SK-N-SH treated with all-trans-retinoic acid at 6 μM for 48 hours (cell line): Measurements from ENCODE around the gene PRKG1.

Source experiments
- ATAC-seq: fragments of 200-7000 bp; cut with Tn5 transposase; 3 replicates; pipeline ENCODE4 v1.9.1; 2020; ENCODE audit warnings: mild to moderate bottlenecking, moderate library complexity
- ARNTL ChIP-seq: fragments of 450-650 bp; formaldehyde crosslinking; IDR thresholded peaks from 2 replicates; pipeline ENCODE4 v1.5.0; 2020; ENCODE audit warnings: low read depth, mild to moderate bottlenecking, moderate library complexity, borderline replicate concordance
- BACH2 ChIP-seq: fragments of 250-450 bp; sonication (Bioruptor Pico); IDR thresholded peaks from 2 replicates; pipeline ENCODE4 v1.9.0; 2021; ENCODE audit warnings: mild to moderate bottlenecking, borderline replicate concordance
- CSDC2 ChIP-seq: fragments of 250-450 bp; sonication (Bioruptor Pico); IDR thresholded peaks from 2 replicates; pipeline ENCODE4 v1.5.0; 2020; ENCODE audit warnings: mild to moderate bottlenecking, moderate library complexity
- ESRRG ChIP-seq: fragments of 250-450 bp; sonication (Bioruptor Pico); IDR thresholded peaks from 2 replicates; pipeline ENCODE4 v1.6.1; 2021; ENCODE audit warnings: mild to moderate bottlenecking
- GLIS3 ChIP-seq: fragments of 250-450 bp; sonication (Bioruptor Pico); IDR thresholded peaks from 2 replicates; pipeline ENCODE4 v1.5.0; 2020; ENCODE audit warnings: mild to moderate bottlenecking, moderate library complexity
- ISL1 ChIP-seq: fragments of 250-450 bp; sonication (Bioruptor Pico); IDR thresholded peaks from 2 replicates; pipeline ENCODE4 v2.1.2; 2022; ENCODE audit warnings: mild to moderate bottlenecking, moderate library complexity
- OSR1 ChIP-seq: fragments of 250-450 bp; sonication (Bioruptor Pico); IDR thresholded peaks from 2 replicates; pipeline ENCODE4 v1.8.0; 2022; ENCODE audit warnings: moderate library complexity, mild to moderate bottlenecking, inconsistent platforms
- PPARA ChIP-seq: fragments of 250-450 bp; sonication (Bioruptor Pico); IDR thresholded peaks from 2 replicates; pipeline ENCODE4 v1.5.0; 2020; ENCODE audit warnings: mild to moderate bottlenecking, borderline replicate concordance
- RARB ChIP-seq: fragments of 250-450 bp; sonication (Bioruptor Pico); IDR thresholded peaks from 2 replicates; pipeline ENCODE4 v1.8.0; 2021; ENCODE audit warnings: mild to moderate bottlenecking, moderate library complexity
- SNAI2 ChIP-seq: fragments of 250-450 bp; sonication (Bioruptor Pico); IDR thresholded peaks from 2 replicates; pipeline ENCODE4 v1.5.0; 2020; ENCODE audit warnings: mild to moderate bottlenecking, moderate library complexity
- TCF4 ChIP-seq: fragments of 250-450 bp; sonication (Bioruptor Pico); IDR thresholded peaks from 2 replicates; pipeline ENCODE4 v1.8.0; 2021; ENCODE audit warnings: mild to moderate bottlenecking, moderate library complexity, borderline replicate concordance
- ZC3H10 ChIP-seq: fragments of 250-450 bp; sonication (Bioruptor Pico); IDR thresholded peaks from 2 replicates; pipeline ENCODE4 v1.5.1; 2021; ENCODE audit warnings: mild to moderate bottlenecking, moderate library complexity
- ZFP3 ChIP-seq: fragments of 250-450 bp; sonication (Bioruptor Pico); IDR thresholded peaks from 2 replicates; pipeline ENCODE4 v1.5.0; 2020; ENCODE audit warnings: mild to moderate bottlenecking, moderate library complexity
- ZFP30 ChIP-seq: fragments of 450-650 bp; formaldehyde crosslinking; IDR thresholded peaks from 2 replicates; pipeline ENCODE4 v1.5.0; 2022; ENCODE audit warnings: mild to moderate bottlenecking, moderate library complexity
- ZNF565 ChIP-seq: fragments of 450-650 bp; formaldehyde crosslinking; conservative IDR thresholded peaks from 2 replicates; pipeline ENCODE4 v1.5.0; 2020; ENCODE audit warnings: low read depth, mild to moderate bottlenecking, moderate library complexity
- ZNF70 ChIP-seq: fragments of 450-650 bp; formaldehyde crosslinking; IDR thresholded peaks from 2 replicates; pipeline ENCODE4 v1.5.0; 2020; ENCODE audit warnings: mild to moderate bottlenecking, moderate library complexity
- ZNF8 ChIP-seq: fragments of 450-650 bp; formaldehyde crosslinking; IDR thresholded peaks from 2 replicates; pipeline ENCODE4 v1.5.0; 2020; ENCODE audit warnings: mild to moderate bottlenecking, moderate library complexity
- TF ChIP-seq, protein P1 (sequence below): fragments of 250-450 bp; sonication (Bioruptor Pico); IDR thresholded peaks from 2 replicates; pipeline ENCODE4 v1.8.0; 2021; ENCODE audit warnings: low read depth, mild to moderate bottlenecking, moderate library complexity, borderline replicate concordance
- TF ChIP-seq, protein P2 (sequence below): fragments of 250-450 bp; sonication (Bioruptor Pico); IDR thresholded peaks from 2 replicates; pipeline ENCODE4 v1.5.1; 2021; ENCODE audit warnings: mild to moderate bottlenecking, moderate library complexity
- TF ChIP-seq, protein P3 (sequence below): fragments of 250-450 bp; sonication (Bioruptor Pico); IDR thresholded peaks from 2 replicates; pipeline ENCODE4 v1.5.1; 2020; ENCODE audit warnings: low read depth, mild to moderate bottlenecking, moderate library complexity
- TF ChIP-seq, protein P4 (sequence below): fragments of 250-450 bp; sonication (Bioruptor Pico); IDR thresholded peaks from 2 replicates; pipeline ENCODE4 v1.8.0; 2020; ENCODE audit warnings: mild to moderate bottlenecking, moderate library complexity, borderline replicate concordance
- TF ChIP-seq, protein P5 (sequence below): fragments of 250-450 bp; sonication (Bioruptor Pico); IDR thresholded peaks from 2 replicates; pipeline ENCODE4 v1.5.0; 2020; ENCODE audit warnings: mild to moderate bottlenecking, moderate library complexity

PRKG1 gene

DNA sequence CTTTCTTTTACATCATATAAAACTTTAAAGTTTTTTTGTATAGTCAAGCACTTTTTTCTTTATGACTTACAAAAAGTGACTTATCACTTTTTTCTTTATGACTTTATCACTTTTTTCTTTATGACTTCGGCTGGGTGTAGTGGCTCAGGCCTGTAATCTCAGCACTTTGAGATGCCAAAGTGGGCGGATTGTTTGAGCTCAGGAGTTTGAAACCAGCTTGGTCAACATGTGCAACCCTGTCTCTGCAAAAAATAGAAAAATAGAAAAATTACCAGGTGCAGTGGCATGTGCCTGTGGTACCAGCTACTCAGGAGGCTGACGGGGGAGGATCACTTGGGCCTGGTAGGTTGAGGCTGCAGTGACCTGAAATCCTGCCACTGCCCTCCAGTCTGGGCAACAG lies 733.9 kb downstream of the PRKG1 start:
- no peak for ATAC-seq
- TF ChIP-seq, protein P1, sequence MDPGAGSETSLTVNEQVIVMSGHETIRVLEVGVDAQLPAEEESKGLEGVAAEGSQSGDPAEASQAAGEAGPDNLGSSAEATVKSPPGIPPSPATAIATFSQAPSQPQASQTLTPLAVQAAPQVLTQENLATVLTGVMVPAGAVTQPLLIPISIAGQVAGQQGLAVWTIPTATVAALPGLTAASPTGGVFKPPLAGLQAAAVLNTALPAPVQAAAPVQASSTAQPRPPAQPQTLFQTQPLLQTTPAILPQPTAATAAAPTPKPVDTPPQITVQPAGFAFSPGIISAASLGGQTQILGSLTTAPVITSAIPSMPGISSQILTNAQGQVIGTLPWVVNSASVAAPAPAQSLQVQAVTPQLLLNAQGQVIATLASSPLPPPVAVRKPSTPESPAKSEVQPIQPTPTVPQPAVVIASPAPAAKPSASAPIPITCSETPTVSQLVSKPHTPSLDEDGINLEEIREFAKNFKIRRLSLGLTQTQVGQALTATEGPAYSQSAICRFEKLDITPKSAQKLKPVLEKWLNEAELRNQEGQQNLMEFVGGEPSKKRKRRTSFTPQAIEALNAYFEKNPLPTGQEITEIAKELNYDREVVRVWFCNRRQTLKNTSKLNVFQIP (CRISPR knock-in tag): no peak
- TF ChIP-seq CSDC2 (CRISPR knock-in tag) (no peak), RARB (CRISPR knock-in tag) (no peak), ZNF70 (no peak), SNAI2 (CRISPR knock-in tag) (no peak), TCF4 (no peak), ZFP30 (CRISPR knock-in tag) (no peak), PPARA (no peak), ZNF565 (CRISPR knock-in tag) (no peak), ARNTL (no peak), ESRRG (CRISPR knock-in tag) (no peak), GLIS3 (CRISPR knock-in tag) (no peak), OSR1 (CRISPR knock-in tag) (no peak), ZFP3 (no peak)

DNA sequence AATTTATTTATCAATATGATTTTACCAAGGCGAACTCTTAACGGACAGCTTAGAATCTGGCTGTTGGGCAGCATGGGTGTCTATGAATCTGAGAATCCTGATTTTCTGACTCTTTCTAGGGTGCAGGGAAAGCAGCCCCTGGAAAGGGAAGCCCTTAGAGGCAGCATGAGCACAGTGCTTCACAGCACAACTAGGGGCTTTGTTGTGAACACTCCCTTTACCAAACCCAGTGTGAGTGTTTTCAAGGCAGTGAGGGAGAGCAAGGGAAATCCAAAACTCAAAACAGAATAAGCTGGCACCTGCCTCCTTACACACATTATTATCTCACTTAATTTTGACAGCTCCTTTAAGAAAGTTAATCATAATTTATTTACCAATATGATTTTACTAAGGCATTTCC lies 741.4 kb downstream of the PRKG1 start:
- ATAC-seq: no peak
- TF ChIP-seq ZNF565 (CRISPR knock-in tag): no peak
- no peak for TF ChIP-seq ZFP30 (CRISPR knock-in tag)
- no peak for TF ChIP-seq OSR1 (CRISPR knock-in tag)
- TF ChIP-seq ZNF8 (CRISPR knock-in tag): no peak
- TF ChIP-seq, protein P2, sequence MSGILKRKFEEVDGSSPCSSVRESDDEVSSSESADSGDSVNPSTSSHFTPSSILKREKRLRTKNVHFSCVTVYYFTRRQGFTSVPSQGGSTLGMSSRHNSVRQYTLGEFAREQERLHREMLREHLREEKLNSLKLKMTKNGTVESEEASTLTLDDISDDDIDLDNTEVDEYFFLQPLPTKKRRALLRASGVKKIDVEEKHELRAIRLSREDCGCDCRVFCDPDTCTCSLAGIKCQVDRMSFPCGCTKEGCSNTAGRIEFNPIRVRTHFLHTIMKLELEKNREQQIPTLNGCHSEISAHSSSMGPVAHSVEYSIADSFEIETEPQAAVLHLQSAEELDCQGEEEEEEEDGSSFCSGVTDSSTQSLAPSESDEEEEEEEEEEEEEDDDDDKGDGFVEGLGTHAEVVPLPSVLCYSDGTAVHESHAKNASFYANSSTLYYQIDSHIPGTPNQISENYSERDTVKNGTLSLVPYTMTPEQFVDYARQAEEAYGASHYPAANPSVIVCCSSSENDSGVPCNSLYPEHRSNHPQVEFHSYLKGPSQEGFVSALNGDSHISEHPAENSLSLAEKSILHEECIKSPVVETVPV (CRISPR knock-in tag): no peak
- TF ChIP-seq, protein P3, sequence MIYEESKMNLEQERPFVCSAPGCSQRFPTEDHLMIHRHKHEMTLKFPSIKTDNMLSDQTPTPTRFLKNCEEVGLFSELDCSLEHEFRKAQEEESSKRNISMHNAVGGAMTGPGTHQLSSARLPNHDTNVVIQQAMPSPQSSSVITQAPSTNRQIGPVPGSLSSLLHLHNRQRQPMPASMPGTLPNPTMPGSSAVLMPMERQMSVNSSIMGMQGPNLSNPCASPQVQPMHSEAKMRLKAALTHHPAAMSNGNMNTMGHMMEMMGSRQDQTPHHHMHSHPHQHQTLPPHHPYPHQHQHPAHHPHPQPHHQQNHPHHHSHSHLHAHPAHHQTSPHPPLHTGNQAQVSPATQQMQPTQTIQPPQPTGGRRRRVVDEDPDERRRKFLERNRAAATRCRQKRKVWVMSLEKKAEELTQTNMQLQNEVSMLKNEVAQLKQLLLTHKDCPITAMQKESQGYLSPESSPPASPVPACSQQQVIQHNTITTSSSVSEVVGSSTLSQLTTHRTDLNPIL (CRISPR knock-in tag): no peak
- TF ChIP-seq, protein P4, sequence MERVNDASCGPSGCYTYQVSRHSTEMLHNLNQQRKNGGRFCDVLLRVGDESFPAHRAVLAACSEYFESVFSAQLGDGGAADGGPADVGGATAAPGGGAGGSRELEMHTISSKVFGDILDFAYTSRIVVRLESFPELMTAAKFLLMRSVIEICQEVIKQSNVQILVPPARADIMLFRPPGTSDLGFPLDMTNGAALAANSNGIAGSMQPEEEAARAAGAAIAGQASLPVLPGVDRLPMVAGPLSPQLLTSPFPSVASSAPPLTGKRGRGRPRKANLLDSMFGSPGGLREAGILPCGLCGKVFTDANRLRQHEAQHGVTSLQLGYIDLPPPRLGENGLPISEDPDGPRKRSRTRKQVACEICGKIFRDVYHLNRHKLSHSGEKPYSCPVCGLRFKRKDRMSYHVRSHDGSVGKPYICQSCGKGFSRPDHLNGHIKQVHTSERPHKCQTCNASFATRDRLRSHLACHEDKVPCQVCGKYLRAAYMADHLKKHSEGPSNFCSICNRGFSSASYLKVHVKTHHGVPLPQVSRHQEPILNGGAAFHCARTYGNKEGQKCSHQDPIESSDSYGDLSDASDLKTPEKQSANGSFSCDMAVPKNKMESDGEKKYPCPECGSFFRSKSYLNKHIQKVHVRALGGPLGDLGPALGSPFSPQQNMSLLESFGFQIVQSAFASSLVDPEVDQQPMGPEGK (CRISPR knock-in tag): no peak
- TF ChIP-seq, protein P1 (CRISPR knock-in tag): no peak
- no peak for TF ChIP-seq ZNF70
- TF ChIP-seq, protein P5, sequence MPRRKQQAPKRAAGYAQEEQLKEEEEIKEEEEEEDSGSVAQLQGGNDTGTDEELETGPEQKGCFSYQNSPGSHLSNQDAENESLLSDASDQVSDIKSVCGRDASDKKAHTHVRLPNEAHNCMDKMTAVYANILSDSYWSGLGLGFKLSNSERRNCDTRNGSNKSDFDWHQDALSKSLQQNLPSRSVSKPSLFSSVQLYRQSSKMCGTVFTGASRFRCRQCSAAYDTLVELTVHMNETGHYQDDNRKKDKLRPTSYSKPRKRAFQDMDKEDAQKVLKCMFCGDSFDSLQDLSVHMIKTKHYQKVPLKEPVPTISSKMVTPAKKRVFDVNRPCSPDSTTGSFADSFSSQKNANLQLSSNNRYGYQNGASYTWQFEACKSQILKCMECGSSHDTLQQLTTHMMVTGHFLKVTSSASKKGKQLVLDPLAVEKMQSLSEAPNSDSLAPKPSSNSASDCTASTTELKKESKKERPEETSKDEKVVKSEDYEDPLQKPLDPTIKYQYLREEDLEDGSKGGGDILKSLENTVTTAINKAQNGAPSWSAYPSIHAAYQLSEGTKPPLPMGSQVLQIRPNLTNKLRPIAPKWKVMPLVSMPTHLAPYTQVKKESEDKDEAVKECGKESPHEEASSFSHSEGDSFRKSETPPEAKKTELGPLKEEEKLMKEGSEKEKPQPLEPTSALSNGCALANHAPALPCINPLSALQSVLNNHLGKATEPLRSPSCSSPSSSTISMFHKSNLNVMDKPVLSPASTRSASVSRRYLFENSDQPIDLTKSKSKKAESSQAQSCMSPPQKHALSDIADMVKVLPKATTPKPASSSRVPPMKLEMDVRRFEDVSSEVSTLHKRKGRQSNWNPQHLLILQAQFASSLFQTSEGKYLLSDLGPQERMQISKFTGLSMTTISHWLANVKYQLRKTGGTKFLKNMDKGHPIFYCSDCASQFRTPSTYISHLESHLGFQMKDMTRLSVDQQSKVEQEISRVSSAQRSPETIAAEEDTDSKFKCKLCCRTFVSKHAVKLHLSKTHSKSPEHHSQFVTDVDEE (CRISPR knock-in tag): no peak
- no peak for TF ChIP-seq PPARA
- no peak for TF ChIP-seq RARB (CRISPR knock-in tag)
- TF ChIP-seq GLIS3 (CRISPR knock-in tag): no peak
- no peak for TF ChIP-seq ZFP3
- no peak for TF ChIP-seq ISL1 (CRISPR knock-in tag)
- TF ChIP-seq ESRRG (CRISPR knock-in tag): no peak
- no peak for TF ChIP-seq ZC3H10 (CRISPR knock-in tag)
- no peak for TF ChIP-seq BACH2 (CRISPR knock-in tag)
